GM13976 (cell line): Measurements from ENCODE around the gene TAF4.

Source experiments
- DNase-seq: peaks from one replicate; pipeline ENCODE4 v3.0.0; 2012; ENCODE audit warnings: low spot score
- CTCF ChIP-seq: IDR thresholded peaks from 2 replicates; pipeline ENCODE4 v1.5.1; 2012; ENCODE audit warnings: borderline replicate concordance, mild to moderate bottlenecking; ENCODE audit not compliant: insufficient read depth; ENCODE audit errors: extremely low read depth, missing control alignments, control extremely low read depth
- in situ Hi-C: fragments of 300-500 bp; cut with MboI; formaldehyde crosslinking; loops from one replicate; pipeline ENCODE4 v1.12.0; 2022; ENCODE audit warnings: low sequenced_read_pairs, mixed read lengths, inconsistent platforms; ENCODE audit not compliant: unreplicated experiment

TAF4 gene

GRCh38 chr20:62043131-62043914 is 22.4 kb downstream of the TAF4 start:
- TF ChIP-seq CTCF: no peak
- in situ Hi-C loops: no loop called here

GRCh38 chr20:62042025-62042820 is 23.5 kb downstream of the TAF4 start:
- in situ Hi-C loops: no loop called here
- no peak for TF ChIP-seq CTCF
- DNase-seq: no peak

More at GRCh38 chr20:62043131-62043914, 22.4 kb downstream of the TAF4 start:
- DNase-seq: no peak

- no peak for DNase-seq
- in situ Hi-C loops: no loop called here
- no peak for TF ChIP-seq CTCF
Measured at GRCh38 chr20:62040933-62041332, 24.7 kb downstream of the TAF4 start.

- no peak for TF ChIP-seq CTCF
Measured at GRCh38 chr20:62040381-62040922, 25.2 kb downstream of the TAF4 start.

GRCh38 chr20:62039738-62040137 is 25.9 kb downstream of the TAF4 start:
- in situ Hi-C loops: no loop called here
- DNase-seq: no peak
- TF ChIP-seq CTCF: no peak

More at GRCh38 chr20:62040381-62040922, 25.2 kb downstream of the TAF4 start:
- DNase-seq: no peak
- in situ Hi-C loops: no loop called here

- TF ChIP-seq CTCF: no peak
- in situ Hi-C loops: no loop called here
- DNase-seq: no peak
Measured at GRCh38 chr20:62032609-62033368, 32.9 kb downstream of the TAF4 start.
